Neural progenitor cell (in vitro differentiated cells): ENCODE measurements around the gene OPRL1.

Experiments
- CTCF ChIP-seq: fragments of 200-600 bp; sonication (generic); IDR thresholded peaks from 2 replicates; pipeline ENCODE4 v1.5.1; 2017; ENCODE audit warnings: antibody characterized with exemption, mild to moderate bottlenecking
- EZH2 ChIP-seq: fragments of 200-600 bp; sonication (generic); IDR thresholded peaks from 2 replicates; pipeline ENCODE4 v1.6.1; 2017; ENCODE audit warnings: antibody characterized with exemption, mild to moderate bottlenecking, moderate library complexity
- EZH2phosphoT487 ChIP-seq: fragments of 200-600 bp; sonication (generic); IDR thresholded peaks from 2 replicates; pipeline ENCODE4 v1.6.1; 2017; ENCODE audit warnings: antibody characterized with exemption

GRCh38 chr20:64146936-64147477 is 67.1 kb downstream of the OPRL1 start:
- TF ChIP-seq CTCF: no peak
- no peak for TF ChIP-seq EZH2
- TF ChIP-seq EZH2phosphoT487: no peak
